Glomerular visceral epithelial cell (primary cell): Measurements from ENCODE around the gene GPR17.

ENCODE experiments used
- DNase-seq: peaks from one replicate; pipeline ENCODE4 v3.0.0-alpha.2; 2016; ENCODE audit errors: extremely low spot score

GPR17 gene

DNA sequence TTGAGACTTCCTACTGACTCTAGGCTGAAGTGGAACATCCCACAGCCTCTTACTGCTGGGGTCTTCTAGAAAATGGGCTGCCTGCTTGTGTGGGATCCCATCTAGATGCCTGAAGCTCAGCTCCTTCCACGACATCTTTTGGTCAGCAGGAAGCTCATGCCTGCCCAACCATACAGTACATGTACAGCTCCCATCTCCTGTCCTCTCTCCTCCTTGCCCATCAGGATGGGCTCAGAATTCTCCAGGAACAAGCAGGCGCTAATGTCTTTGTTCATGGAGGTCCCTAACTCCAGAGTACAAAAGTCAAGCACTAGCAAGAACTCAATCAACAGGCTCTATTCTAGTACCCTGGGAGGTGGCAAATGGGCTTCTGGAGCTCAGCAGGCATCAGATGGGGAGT is 31.7 kb upstream of the GPR17 start:
- DNase-seq, result no peak

DNA sequence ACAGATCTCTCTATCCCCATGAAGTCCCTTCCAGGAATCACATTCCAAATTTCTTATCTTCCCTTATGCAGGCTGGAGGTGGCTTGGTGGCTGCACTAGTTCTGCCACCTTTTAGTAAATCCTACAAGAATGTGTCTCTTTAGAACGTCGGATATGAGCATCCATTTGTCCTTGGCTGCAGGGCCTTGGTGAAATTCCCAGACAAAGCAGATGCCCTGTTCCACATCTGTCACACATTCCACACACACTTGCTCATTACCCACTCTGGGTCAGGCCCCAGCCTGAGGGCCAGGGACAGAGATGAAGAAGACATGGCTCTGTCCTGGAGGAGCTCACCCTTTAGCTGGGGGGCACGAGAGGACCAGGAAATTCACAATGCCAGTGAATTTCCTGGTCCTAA is 31.2 kb upstream of the GPR17 start:
- DNase-seq, result no peak

DNA sequence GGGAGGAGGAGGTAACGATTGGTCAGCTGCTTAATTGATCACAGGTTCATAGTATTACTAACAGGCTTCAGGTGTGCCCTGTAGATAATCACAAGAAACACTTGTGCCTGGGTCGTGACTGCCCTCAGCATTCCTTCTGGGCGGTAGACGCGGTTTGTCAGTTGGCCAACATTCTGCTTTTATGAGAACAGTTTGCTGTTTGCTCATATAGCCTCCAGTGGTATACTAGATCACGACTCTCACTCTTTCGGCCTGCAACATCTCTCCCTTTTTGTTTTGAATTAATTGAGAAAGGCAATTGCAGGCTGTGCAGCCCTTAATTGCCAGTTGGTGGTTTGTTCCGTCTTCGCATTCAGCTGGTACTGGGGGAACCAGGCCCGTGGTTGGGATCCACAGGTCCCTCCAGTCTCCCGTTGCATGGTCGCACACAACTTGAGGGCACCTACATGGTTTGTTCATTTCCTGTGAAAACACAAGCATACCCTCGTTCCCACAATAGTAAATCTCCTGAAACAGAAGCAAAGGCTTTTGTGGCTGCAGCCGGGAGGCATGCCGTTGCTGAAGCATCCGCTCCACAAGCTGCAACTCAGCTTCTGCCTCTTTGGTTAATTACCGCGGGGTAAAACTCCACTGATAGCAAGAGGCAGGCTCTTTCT is 30.3 kb upstream of the GPR17 start:
- DNase-seq, result no peak

DNA sequence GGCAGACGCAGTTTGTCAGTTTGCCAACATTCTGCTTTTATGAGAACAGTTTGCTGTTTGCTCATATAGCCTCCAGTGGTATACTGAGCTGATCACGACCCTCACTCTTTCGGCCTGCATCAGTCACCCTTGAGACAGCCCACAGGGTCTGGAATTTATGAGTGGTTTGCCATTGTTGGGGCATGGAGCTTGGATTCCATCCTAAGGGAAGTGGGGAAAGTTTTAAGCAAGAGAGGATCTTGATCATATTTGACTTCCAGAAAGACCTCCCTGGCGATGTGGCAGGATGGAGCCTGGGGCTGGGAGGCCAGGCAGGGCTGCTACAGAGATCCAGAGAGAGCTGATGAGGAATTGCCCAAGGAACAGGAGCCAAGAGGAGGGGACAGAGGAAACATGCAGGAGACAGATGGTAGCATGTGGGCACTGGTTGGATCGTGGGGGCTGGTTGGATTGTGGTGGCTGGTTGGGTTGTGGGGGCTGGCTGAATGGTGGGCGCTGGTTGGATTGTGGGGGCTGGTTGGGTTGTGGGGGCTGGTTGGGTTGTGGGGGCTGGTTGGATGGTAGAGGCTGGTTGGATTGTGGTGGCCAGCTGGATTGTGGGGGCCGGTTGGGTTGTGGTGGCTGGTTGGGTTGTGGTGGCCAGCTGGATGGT is 27.3 kb upstream of the GPR17 start:
- DNase-seq, result no peak

DNA sequence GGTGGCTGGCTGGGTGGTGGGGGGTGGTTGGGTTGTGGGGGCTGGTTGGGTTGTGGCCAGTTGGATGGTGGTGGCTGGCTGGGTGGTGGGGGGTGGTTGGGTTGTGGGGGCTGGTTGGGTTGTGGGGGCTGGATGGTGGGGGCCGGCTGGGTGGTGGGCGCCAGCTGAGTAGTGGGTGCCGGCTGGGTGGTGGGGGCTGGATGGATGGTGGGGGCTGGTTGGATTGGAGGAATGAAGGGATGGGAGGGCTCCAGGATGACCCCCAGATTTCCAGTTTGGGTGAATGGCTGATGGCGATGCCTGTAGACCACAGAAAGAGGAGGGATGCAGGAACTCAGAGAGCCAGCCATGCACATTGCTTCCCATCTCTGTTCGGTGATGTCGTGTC is 26.8 kb upstream of the GPR17 start:
- DNase-seq, result no peak

DNA sequence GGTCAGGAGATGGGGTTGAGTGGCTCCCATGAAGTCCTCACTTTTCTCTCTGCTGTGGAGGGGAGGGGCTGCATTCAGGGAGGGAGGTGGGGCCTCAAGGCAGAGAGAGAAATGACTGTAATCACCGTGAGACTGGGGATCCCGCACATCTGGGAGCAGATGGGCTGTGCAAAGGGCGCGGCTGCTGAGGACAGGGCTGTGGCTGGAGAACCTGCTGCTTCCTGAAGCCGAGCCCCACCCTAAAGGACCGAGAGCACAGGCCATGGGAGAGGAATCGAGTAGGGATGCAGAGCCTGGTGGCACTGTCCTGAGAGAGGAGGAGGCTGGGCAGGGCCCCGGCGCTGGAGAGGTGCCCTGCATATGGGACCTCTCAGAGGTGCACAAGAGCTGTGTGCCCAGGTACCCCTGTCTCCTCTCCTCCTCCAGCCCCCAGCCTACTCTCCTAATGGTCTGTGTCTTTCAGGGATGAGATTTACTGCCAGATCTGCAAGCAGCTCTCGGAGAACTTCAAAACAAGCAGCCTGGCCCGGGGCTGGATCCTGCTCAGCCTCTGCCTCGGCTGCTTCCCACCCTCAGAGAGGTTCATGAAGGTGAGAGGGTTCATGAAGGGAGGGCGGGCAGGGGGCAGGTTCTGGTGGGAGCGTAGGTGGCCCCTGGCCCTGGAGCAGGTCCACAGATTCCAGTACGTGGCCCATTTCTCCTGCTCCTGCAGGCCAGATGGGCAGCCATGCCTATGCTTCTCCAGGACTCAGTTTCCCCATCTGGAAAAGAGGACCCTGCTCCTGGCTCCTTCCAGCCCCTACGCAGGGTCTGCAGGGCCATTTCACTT is 25.9 kb upstream of the GPR17 start:
- no peak for DNase-seq

DNA sequence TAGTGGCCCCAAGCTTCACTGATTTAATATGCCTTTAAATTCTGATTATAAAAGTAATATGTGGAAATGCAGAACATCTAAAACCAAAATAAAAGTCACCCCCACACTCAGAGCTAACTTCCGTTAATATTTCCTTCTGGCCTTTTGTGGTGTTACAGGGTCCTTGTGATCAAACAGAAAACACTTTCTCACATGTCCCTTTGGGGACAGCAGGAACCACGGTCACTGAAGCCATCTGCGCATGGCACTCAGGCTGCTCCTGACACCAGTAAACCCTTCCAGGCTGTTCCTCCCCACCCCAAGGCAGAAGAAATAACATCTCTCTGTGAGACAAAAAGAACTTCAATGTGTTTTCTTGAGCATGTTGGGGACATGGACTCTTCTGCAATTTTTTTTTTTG is 25.1 kb upstream of the GPR17 start:
- DNase-seq, result no peak

DNA sequence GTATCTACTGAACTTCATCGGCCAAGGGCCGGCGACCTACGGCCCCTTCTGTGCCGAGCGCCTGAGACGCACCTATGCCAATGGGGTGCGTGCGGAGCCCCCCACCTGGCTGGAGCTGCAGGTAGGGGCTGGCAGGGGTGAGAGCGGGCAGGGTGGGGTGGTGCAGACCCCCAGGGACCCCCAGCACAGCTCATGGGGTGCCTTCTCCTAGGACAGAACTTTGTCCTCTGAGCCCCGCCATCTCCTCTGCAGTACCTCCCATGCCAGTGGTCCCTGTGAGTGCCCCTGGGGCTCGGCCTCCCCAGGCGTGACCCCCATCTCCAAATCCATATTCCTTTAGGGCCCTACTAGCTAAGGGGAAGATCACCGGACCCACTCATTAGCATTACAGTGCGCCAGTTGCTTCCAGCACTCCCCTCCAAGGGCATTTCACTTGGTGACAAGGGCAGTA is 23.9 kb upstream of the GPR17 start:
- DNase-seq, result no peak

DNA sequence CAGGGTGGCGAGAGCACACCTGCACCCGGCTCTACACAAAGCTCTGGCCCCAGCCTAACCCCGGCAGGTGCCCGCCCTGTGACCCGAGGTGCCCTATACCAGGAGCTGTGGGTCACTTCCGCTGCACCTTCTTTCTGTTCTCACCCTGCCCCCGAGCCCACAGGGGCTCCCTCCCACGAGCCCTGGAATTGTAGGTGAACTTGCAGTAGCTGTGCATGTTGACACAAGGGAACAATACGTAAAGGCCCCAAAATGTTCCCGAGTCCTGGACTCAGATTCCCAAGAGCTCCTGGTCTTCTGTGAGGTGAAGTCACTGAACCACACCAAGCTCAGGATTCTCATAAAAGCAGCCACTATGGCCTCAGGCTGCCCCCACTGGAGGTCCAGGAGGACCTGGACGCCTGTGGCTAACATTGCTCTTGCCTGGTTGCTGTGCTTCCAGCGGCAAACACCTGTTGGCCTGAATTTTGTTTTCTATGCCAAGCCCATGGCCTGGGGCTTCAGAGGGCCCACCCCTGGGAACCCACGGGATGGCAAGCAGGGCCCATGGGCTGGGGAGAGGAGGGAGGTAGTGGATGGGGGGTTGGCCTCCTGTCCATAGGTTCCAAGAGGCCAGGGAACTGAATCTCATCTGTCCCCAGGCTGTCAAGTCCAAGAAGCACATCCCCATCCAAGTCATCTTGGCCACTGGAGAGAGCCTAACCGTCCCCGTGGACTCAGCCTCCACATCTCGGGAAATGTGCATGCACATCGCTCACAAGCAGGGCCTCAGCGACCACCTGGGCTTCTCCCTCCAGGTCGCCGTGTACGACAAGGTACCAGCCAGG is 23.2 kb upstream of the GPR17 start:
- DNase-seq, result no peak

DNA sequence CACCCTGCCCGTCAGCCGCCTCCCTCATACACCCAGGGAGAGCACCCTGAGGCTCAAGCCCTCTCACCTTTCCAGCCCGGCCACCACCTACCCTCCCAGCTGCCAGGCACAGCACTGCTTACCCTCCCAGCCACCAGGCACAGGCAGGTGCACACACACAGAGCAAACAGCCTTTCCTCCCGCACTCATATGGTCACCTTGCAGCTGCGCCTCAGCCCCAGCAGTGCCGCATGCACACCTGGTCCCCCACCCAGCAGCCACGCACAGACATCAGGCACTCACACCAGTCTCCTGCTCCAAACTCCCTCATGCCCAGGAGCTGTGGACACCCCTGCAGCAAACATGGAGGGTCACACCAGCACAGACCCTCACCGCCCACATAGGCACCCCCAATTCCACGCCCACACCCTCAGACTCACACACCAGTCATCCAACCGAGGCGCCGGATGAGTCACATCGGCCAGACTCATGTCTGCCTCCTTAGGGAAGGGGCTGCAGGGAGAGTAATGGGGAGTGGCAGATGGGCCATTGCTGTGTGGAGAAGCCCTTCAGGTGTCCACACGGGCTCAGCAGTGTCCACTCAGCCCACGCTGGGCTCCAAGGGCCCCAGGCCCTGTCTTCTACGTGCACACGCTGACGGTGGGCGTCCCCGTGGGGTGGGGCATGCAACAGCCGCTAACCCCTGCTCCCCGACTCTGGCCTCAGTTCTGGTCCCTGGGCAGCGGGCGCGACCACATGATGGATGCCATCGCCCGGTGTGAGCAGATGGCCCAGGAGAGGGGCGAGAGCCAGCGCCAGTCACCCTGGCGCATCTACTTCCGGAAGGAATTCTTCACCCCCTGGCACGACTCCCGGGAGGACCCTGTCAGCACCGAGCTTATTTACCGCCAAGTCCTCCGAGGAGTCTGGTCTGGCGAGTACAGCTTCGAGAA is 22.3 kb upstream of the GPR17 start:
- DNase-seq, result peak; percentile 42

DNA sequence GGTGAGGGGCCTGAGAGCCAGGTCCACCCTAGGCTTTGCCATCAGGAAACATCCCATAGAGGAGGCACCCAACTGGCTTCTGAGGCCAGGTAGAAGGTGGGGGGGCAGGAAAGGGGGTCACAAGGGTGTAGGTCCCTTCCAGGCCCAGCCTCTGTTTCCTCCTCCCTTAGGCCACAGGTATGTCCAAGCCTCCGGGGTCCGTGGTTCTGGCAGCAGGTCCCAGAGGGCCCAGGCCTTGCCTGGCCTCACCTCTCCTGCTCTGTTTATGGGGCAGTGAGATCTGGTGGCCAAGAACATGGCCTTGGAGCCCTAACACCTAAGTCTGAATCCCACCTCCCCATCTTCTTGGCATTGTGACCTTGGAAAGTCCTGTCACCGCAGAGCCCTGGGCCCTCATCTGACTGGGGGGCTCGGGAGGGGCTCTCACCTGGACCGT is 21.6 kb upstream of the GPR17 start:
- no peak for DNase-seq

DNA sequence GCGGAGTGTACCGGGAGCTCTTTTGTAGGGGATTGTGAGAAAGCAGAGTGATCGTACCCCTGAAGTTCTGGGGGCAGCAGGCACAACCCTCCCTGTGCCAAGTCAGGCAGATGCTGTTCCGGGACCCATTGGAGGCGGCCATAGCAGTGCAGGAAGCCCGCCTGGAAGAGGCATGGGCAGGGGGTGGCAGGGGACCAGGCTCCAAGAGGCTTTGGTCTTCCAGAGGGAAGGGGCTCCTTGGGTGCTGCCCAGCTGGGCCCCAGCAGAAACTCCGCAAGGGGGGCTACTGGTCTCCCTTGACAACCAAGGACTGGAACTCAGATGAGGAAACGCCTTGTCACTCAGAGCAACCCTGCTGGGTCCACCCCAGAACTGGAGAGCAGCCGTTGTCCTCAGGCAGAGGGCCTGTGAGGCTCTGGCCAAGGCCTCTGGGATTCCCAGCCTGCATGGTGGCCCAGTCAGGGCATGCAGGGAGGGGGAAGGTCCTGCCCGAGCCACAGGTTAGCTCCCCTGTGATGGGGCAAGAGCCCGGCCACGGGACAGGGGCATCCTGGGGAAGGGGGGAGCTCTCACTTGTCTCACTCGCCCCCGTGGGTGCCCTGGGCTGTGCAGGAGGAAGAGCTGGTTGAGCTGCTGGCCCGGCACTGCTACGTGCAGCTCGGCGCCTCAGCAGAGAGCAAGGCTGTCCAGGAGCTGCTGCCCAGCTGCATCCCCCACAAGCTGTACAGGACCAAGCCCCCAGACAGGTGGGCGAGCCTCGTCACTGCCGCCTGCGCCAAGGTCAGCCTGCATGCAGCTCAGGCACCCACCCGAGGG is 21.0 kb upstream of the GPR17 start:
- no peak for DNase-seq

DNA sequence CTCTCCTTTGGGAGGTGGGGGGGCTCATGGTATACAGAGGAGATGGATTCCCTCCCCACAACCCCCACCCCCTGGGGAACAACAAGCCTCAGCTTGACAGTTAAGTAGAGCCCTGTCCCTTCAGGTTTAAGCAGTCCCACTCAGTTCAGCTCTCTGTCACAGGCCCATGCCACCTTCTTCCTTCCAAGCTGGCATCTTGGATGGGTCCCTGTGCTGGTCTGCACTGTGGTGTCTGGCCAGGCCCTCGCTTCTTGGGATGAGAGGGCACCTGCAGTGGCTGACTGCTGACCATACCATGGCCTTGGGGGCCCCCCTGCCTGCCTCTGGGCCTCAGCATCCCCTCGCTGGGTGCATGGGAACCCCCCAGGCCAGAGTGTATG is 20.4 kb upstream of the GPR17 start:
- no peak for DNase-seq

DNA sequence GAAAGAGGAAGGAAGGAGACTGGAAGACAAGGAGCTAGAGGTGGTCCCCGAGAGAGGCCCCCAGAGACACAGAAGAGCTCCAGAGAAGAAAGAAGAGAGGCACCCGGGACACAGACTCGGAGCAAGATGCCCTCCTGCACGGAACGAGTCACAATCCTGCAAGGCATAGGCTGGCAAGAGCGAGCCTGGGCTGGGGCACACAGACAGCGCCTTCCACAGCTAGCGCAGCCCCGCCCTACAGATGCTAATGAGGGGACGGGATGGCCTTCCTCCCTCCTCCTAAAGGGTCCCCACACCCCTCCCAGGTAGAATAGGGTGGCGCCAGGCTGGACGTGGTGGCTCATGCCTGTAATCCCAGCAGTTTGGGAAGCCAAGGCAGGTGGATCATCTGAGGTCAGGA is 19.8 kb upstream of the GPR17 start:
- DNase-seq, result no peak

DNA sequence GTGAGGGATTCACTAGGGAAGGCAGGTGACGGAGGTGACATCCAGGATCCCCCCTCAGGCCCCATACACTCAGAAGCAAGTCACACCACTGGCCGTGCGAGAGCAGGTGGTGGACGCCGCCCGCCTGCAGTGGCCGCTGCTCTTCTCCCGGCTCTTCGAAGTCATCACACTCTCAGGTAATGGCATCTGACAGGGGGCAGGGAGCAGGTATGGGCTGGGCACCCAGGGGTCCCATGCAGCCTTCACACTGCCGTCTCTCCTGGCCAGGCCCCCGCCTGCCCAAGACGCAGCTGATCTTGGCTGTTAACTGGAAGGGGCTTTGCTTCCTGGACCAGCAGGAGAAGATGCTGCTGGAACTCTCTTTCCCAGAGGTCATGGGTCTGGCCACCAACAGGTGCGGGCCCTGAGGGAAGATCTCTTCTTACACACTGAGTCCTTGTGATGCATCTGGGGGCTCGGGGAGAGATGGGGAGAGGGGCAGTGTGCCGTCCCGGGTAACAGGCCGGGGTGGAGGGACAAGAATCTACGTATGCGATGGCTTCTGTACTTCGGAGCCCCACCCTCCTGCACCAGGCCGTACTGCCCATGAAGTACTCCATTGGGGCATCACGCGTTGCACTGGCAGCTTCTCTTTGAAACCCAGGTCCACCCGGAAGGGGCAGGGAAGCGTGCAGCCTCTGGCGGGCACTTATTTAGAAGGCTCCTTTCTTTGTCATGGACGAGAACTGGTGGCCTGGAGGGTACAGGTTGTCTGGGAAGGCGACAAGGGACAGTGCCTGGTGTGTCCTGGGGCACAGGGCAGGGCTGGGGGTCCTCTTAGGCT is 18.8 kb upstream of the GPR17 start:
- no peak for DNase-seq

DNA sequence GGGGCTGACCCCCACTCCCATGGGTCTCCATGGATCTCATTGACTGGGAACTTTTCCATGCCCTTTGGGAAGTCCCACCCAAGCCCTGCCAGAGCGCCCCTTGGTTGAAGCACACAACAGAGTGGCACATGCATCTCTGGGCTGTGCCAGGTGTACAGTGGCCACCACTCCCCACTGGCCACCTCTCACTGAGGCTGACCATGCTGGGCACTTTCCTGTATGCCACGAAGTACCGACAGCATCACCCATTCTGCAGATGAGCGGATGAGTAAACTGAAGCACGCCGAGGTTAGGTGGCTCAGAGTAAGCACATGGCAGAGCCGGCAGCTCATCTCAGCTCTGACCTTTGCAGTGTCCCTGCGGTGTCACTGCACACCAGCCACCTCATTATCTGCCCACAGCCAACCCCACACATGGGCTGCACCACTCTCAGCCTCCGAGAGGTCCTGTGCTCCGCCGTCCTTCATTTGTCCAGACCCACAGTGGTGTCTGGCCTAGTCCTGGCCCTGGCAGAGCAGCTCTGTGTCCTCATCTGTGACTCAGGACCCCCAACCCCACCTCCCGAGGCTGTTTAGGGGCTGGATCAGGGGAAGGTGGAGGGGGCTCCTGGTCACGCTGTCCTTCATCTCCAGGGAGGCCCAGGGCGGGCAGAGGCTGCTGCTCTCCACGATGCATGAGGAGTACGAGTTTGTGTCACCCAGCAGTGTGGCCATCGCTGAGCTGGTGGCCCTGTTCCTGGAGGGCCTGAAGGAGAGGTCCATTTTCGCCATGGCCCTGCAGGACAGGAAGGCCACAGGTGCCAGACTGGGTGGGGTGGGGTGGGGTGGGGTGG is 18.0 kb upstream of the GPR17 start:
- DNase-seq, result no peak

DNA sequence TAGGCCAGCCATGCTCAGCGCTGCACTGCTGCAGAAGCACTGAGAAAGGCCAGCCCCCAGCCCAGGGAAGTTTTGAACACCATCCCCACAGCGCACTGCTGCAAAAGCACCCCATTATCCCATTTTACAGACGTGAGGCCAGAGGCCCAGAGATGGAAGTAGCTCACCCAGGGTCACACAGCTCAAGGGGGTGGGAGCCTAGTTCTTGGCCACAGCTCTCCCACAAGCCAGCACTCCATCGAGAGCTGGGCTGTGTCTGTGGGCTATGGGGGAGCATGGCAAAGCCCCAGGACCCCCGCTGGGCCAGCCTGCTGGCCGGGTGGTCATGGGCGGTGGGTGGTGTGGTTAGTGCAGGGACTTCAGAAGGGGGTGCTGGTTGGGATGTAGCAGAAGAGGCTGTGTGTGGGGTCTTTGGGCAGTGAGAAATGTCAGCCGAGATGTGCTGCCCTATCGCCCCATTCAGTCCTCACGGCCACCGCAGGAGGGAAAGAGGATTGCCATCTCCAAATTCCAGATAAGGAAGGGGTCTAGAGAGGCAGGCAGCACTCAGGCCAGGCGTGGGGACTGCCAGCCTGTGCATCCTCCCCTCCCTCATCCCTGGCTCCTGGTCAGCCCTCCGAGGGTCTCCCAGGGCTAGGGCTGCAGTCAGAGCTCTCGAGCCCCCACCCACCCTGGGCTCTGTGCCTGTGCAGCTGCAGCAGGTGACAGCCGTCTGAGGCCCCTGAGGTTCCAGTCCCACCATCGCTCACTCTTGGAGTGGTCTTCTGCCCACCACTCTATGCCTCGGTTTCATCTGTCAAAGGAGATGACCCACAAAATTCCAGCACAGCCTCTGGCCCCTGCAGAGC is 17.0 kb upstream of the GPR17 start:
- no peak for DNase-seq
